Left lung (tissue), 10 donors: ENCODE results near the gene SPATS2. TPM values are rescaled to one million over a fixed set of nuclear protein-coding genes. Genes with fewer than 3 reads are reported as not detected.
A peak's percentile ranks its signal among the peaks of the same experiment; 100 is the strongest.

Source experiments
- ATAC-seq: fragments of 200-7000 bp; cut with Tn5 transposase; one replicate; pipeline ENCODE4 v1.9.1; 2020; ENCODE audit warnings: moderate library complexity
- DNase-seq, 4 donors: peaks; one replicate each; pipeline ENCODE4 v3.0.0-alpha.2; 2013 to 2020
- H3K27ac ChIP-seq, 2 donors: fragments of 200-600 bp; sonication (generic) in 1 of 2; one replicate each; pipeline versions ENCODE4 v1.5.0 to v1.8.0; 2020 to 2021
- H3K27me3 ChIP-seq, 2 donors: fragments of 200-600 bp; sonication (generic) in 1 of 2; one replicate each; pipeline versions ENCODE4 v1.5.0 to v1.8.0; 2020 to 2021
- H3K36me3 ChIP-seq, 2 donors: fragments of 200-600 bp; sonication (generic) in 1 of 2; one replicate each; pipeline versions ENCODE4 v1.5.0 to v1.8.0; 2020 to 2021
- H3K4me1 ChIP-seq, 2 donors: fragments of 200-600 bp; one replicate each; pipeline ENCODE4 v1.8.0; 2021
- H3K4me3 ChIP-seq, 2 donors: fragments of 200-600 bp; sonication (generic) in 1 of 2; one replicate each; pipeline versions ENCODE4 v1.5.0 to v1.8.0; 2020 to 2021; ENCODE audit warnings: mild to moderate bottlenecking in 1 of 2
- H3K9me3 ChIP-seq, 2 donors: fragments of 200-600 bp; sonication (generic) in 1 of 2; one replicate each; pipeline versions ENCODE4 v1.5.0 to v1.8.0; 2020 to 2021
- intact Hi-C, 2 donors: fragments of 100-400 bp; cut with DNase I; formaldehyde crosslinking; loops; one replicate each; pipeline versions ENCODE4 v1.11.2 to v1.14.2; 2022
- polyA plus RNA-seq, 6 donors: library from polyadenylated mRNA; unstranded; fragments of 120-200 nt; gene quantifications; one replicate each; pipeline ENCODE4 v1.2.1, GENCODE V29; 2013; ENCODE audit not compliant: insufficient read length in 6 of 6
- total RNA-seq, 2 donors: library from RNA; stranded (reverse); fragmentation: NEBNext Ultra II Directional; extraction: Animal tissue kit (Norgen Biotek cat#: 25700); gene quantifications; one replicate each; pipeline ENCODE4 v1.2.1, GENCODE V29; 2021
- TF ChIP-seq, protein P1 (sequence below), 2 donors: fragments of 200-600 bp; sonication (generic) in 1 of 2; IDR thresholded peaks; one replicate each; pipeline versions ENCODE4 v1.5.0 to v1.8.0; 2021; ENCODE audit warnings: antibody characterized with exemption in 2 of 2
- donor health status: DM: no; HTN: yes; CAD: no.
- donor health status: DM: no; HTN: no; CAD: no.

Gene SPATS2
- total and polyA plus RNA-seq, 8 donors: 14.6 to 77.0 (median 67.7) TPM

GRCh38 chr12:49518914-49519573, 151.8 kb downstream of the SPATS2 start:
- H3K27ac ChIP-seq: no peak overlapping the region
- no peaks in the 10 kb centered on the region for H3K9me3 ChIP-seq
- no peaks in the 10 kb centered on the region for H3K4me1 ChIP-seq
- peaks cover 0 to 4% of the 10 kb centered on the region in 2 donors for H3K36me3 ChIP-seq
- H3K4me3 ChIP-seq: no peak overlapping the region
- no peaks in the 10 kb centered on the region for H3K27me3 ChIP-seq
- TF ChIP-seq, protein P1, sequence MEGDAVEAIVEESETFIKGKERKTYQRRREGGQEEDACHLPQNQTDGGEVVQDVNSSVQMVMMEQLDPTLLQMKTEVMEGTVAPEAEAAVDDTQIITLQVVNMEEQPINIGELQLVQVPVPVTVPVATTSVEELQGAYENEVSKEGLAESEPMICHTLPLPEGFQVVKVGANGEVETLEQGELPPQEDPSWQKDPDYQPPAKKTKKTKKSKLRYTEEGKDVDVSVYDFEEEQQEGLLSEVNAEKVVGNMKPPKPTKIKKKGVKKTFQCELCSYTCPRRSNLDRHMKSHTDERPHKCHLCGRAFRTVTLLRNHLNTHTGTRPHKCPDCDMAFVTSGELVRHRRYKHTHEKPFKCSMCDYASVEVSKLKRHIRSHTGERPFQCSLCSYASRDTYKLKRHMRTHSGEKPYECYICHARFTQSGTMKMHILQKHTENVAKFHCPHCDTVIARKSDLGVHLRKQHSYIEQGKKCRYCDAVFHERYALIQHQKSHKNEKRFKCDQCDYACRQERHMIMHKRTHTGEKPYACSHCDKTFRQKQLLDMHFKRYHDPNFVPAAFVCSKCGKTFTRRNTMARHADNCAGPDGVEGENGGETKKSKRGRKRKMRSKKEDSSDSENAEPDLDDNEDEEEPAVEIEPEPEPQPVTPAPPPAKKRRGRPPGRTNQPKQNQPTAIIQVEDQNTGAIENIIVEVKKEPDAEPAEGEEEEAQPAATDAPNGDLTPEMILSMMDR (IDR thresholded peaks at IDR 0.05): no peak
- DNase-seq: no peak
- ATAC-seq: peak; percentile 21
- intact Hi-C loops: no loop called here

- no peak for DNase-seq
- H3K27me3 ChIP-seq: no peaks in the 10 kb centered on the region
- H3K4me3 ChIP-seq: no peak overlapping the region
- intact Hi-C loops: no loop called here
- H3K36me3 ChIP-seq: peaks cover 0 to 6% of the 10 kb centered on the region in 2 donors
- H3K4me1 ChIP-seq: no peaks in the 10 kb centered on the region
- no peaks in the 10 kb centered on the region for H3K9me3 ChIP-seq
- TF ChIP-seq, protein P1 (IDR thresholded peaks at IDR 0.05): no peak
- no peak for ATAC-seq
- H3K27ac ChIP-seq: no peak overlapping the region
Observed at GRCh38 chr12:49519574-49519936, 152.3 kb downstream of the SPATS2 start.

DNA sequence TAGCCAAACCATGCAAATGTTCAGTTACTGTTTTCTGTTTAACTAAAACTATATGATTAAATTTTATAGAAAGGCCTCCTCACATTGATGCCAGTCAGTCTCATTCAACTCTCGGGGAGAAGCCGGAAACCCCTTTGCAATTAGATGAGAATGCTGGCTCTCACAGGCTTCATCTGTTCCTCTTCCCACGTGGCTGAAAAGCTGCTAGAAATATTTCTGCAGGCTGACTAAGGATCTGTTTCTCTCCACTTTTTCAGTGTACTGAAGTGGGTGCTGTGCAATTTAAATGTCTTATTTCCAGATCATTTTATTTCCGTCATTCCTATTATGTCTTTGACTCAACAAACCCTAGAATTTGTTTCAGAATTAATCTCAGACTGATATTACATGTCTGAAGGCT, 154.1 kb downstream of the SPATS2 start:
- Histone ChIP-seq H3K4me3 (no peak overlapping the region), H3K27me3 (no peaks in the 10 kb centered on the region), H3K36me3 (peaks cover 0 to 23% of the 10 kb centered on the region in 2 donors), H3K27ac (no peak overlapping the region), H3K9me3 (no peaks in the 10 kb centered on the region), H3K4me1 (no peaks in the 10 kb centered on the region)
- DNase-seq (no peak), ATAC-seq (no peak)
- intact Hi-C loops: no loop called here
- TF ChIP-seq, protein P1 (IDR thresholded peaks at IDR 0.05): no peak

- H3K9me3 ChIP-seq: no peaks in the 10 kb centered on the region
- no peaks in the 10 kb centered on the region for H3K4me1 ChIP-seq
- DNase-seq: no peak
- H3K27me3 ChIP-seq: no peaks in the 10 kb centered on the region
- peaks cover 0 to 36% of the 10 kb centered on the region in 2 donors for H3K36me3 ChIP-seq
- ATAC-seq: no peak
- TF ChIP-seq, protein P1 (IDR thresholded peaks at IDR 0.05): no peak
- intact Hi-C loops: no loop called here
- H3K27ac ChIP-seq: no peak overlapping the region
- no peak overlapping the region for H3K4me3 ChIP-seq
Observed at GRCh38 chr12:49524660-49525324, 157.5 kb downstream of the SPATS2 start.

DNA sequence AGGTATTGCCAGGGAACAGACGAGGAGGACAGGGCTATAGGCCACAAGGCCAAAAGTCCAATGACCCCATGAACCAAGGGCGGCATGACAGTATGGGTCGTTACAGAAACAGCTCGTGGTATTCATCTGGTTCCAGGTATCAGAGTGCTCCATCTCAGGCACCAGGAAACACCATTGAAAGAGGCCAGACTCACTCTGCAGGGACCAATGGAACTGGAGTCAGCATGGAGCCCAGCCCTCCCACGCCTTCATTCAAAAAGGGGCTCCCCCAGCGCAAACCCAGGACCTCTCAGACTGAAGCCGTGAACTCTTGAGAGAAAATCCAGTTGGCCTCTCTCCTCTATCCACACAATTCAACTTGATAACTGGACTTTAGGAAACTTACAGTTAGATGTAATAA, 158.7 kb downstream of the SPATS2 start:
- DNase-seq: no peak

More for the DNA sequence above, 158.7 kb downstream of the SPATS2 start:
- no peak for ATAC-seq
- TF ChIP-seq, protein P1 (IDR thresholded peaks at IDR 0.05): no peak
- no peaks in the 10 kb centered on the region for H3K27me3 ChIP-seq
- H3K27ac ChIP-seq: no peak overlapping the region
- intact Hi-C loops: no loop called here
- H3K4me3 ChIP-seq: no peak overlapping the region
- H3K36me3 ChIP-seq: peaks cover 0 to 36% of the 10 kb centered on the region in 2 donors
- no peaks in the 10 kb centered on the region for H3K9me3 ChIP-seq
- no peaks in the 10 kb centered on the region for H3K4me1 ChIP-seq
